ENCODE measurements around the gene MRPL58.
"Not testable (repeated sequence)": the region's sequence is repeated elsewhere in the genome, so short reads cannot be mapped to it uniquely, and the experiment has no call there.

The MRPL58 gene

DNA sequence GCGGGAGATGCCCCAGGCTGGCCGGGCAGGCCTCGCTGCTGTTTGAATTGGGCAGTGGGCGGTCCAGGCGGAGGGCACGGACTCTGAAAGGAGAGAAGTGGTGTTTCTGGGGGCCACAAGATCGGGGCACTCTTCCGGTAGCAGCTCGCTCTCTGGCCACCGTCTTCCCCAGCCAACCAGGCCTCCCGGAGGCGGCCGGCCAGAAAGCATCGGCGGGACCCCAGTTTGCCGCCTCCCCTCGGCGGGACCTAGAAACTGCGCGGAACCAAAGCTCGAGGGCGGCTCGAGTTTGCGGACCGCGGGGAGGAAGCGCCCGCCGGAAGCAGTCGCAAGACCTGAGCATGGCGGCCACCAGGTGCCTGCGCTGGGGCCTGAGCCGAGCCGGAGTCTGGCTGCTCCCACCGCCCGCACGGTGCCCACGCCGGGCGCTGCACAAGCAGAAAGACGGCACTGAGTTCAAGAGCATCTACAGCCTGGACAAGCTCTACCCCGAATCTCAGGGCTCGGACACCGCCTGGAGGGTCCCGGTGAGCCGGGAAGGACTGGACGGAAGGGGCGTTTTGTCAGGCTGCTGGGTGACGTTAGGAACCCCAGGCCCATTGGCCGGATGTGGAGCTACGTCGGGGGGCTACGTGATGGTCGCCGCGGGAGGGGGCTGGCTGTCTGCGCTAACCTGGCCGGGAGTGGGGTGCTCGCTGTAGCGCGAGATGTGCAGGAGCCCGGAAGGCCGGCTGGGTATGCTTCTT, at the start of gene MRPL58:
Gene MRPL58 (plus strand): TSS at position 325 of the 746 bp plus-strand sequence. CDS start 17 bp downstream, at position 342.
- peak; percentile 74 to 76 for DNase-seq

- DNase-seq: no peak
These were observed 48.8 kb upstream of the MRPL58 start for GRCh38 chr17:74963656-74964055.

DNA sequence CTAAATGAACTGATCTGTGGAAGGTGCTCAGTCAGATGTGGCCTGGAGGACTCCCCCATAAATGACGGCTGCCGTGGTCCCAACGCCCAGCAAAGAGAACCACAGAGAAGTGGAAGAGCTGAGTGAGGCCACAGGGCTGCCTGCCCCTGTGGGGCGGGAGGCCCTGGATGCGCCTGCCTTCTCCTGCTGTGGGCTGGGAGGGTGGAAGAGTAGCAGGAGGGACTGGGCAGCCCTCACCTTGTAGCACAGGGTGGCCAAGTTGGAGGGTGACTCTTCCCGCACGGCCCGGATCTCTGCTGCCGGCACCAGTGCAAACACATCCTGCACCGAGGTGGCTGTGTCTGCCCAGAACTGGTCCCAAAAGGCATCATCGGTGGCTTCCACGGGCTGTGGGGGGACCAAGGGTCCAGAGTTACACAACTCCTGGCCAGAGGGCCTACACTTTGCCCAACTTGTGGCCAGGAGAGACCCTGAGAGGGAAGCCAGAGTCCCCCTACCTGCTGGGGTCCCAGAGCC, 48.2 kb upstream of the MRPL58 start:
- no peak for DNase-seq

- DNase-seq: no peak
These were observed 47.4 kb upstream of the MRPL58 start for GRCh38 chr17:74964988-74965622.

DNA sequence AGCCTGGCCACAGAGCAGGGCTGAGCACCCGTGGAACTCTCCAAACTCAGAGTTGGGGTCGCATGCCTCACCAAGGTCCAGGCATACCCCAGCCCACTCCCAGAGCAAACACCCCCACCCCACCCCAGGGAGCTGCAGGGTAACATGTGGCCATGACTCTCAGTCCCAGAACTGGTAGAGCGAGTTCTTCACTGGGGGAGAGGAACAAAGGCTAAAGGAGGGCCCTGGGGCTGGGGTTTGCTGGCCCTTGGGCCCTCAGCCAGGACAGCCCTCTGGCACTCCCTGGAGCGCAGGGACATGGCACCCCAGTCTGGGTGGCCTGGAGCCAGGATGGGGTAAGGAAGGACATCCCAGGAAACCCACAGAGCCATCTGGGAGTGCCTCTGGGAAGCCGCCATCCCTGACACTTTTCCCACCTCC, 44.1 kb upstream of the MRPL58 start:
- no peak for DNase-seq

DNA sequence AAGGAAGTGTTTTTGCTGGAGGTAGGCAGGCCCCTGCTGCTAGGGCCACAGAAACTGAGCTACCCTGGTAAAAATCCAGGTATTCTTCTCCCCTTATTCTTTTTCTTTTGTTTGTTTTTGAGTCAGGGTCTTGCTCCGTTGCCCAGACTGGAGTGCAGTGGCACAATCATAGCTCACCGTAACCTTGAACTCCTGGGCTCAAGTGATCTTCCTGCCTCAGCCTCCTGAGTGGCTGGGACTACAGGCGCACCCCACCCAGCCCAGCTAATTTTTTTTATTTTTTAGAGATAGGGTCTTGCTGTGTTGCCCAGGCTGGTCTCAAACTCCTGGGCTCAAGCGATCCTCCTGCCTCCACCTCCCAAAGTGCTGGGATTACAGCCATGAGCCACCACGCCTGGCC, 43.0 kb upstream of the MRPL58 start:
- DNase-seq: not testable (repeated sequence)

DNA sequence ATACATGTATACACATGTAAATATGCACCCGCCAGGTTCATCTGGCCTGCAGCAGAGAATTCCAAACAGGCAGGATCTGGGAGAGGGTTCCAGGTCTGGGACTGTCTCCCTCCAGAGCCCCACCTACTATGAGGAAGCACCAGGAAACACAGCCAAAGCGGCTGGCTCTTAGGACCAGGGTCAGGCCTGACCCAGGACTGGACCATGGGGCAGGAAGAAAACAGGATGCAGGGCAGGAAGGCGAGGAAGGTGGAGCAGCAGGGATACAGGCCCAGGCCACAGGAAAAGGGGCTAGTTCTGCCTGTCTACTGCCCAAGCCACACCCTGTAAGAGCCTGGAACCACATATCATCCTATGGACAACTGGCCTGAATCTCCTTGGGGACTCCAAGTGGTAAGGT, 42.1 kb upstream of the MRPL58 start:
- no peak for DNase-seq

DNA sequence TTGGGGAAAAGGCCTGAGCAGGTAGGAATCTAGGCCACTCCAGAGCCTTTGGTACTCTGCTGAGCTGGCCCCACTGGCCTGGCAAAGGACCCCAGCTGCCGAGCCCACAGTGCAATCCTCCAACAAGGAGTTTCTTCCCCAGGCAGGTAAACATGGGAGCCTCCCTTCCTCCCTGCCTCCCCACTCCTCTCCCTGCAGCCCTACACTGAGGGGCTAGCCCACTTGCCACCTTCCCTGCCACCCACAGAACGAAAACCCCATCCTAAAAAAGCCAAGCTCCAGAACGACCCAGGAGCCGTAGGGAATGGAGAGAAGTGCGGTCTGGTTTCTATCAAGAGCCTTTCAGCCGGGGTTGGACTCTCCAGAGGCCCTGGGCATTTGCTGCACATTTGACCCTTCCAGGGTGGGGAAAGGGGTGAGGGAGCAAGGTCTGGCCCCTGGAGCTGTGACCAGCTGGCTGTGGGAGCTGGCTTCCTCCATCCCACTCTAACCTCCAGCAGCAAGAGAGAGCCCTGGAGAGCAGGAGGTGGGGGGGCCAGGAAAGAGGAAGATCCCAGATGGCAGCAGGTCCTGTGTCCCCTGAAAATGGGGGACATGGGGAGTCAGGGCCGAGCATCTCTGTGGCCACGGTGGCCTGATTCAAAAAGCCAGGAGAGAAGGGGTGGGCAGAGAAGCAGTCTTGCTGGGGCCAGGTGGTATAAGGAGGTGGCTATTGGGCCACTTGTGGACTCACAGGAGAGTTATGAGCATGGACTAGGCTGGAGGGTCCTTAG, 41.2 kb upstream of the MRPL58 start:
- no peak for DNase-seq

- DNase-seq: no peak
These were observed 40.7 kb upstream of the MRPL58 start for GRCh38 chr17:74971842-74972106.

DNA sequence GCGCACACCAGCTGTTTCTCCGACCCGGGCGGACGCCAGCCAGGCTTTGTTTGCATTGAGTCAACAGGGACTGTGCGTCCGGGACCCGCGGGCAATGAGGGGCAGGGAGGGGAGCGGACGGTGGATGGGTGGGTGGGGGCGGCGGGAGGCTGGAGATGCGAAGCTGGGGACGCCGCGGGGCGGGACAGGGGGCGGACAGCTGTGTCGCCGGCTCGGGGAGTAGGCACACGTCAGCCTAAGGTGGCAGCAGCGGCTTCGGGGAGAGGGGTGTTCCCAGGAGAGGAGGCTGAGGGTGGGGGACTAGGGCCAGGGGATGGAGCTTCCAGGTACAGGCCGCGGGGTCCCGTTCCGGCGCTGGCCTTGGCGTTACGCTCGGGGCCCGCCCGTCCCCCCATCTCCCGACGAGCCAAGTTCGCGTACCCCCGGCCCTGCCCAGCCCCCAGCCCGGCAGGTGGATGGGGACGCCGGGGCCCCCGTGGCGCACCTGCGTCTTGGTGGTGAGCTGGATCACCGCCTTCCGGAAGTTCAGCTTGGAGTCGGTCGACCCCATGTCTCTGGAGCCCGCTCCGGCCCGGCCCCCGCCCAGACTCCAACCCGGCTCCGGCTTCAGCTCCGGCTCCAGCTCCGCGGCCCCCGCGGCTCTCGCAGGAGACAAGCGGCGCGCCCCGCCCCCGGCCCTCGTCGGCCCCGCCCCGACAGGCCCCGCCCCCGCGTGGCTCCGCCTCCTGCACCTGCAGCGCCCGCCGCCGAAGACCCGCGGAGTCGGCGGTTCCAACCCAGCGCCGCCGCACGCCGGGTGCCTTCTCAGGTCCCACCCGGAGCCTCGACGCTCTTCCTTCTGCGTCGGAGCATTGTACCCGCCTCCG, 40.1 kb upstream of the MRPL58 start, which contains the start of gene HID1:
Gene HID1 (minus strand): TSS at position 653 of the 866 bp plus-strand sequence. CDS start 103 bp downstream, at position 550.
- DNase-seq: peak; percentile 76 to 84

DNA sequence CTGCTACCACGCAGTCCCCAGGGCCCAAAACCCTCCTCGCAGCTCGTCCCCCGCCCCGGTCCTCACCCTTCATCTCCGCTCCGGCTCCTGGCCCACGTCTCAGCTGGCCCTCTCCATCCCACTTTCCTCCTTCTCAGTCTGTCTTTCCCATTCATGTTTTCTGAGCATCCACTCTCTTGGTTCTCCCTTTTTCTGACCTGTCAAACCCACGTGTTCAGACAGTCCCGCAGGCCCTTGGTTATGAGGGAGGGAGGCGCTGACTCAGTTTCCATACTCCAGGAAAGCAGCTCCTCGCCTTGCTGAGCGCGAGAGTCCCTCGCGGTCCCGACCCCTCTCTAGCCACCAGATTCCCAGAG, 39.5 kb upstream of the MRPL58 start:
- DNase-seq: no peak

DNA sequence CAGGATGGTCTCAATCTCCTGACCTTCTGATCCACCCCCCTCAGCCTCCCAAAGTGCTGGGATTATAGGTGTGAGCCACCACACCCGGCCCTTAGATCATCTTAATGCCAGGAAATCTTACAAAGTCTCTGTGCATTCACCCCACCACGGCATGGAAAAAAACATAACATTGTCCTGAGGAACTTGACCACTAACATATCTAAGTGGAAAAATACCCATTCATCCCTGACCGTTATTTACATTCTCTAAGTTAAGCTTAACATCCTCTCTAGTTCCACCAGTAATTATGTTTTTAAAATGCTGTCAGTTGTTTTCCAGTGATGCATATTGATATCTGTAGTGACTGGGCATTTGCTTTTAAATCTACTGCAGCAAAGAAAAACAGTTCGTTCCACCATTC, 36.5 kb upstream of the MRPL58 start:
- DNase-seq: no peak

GRCh38 chr17:74977802-74978201, 34.7 kb upstream of the MRPL58 start:
- DNase-seq: no peak

DNA sequence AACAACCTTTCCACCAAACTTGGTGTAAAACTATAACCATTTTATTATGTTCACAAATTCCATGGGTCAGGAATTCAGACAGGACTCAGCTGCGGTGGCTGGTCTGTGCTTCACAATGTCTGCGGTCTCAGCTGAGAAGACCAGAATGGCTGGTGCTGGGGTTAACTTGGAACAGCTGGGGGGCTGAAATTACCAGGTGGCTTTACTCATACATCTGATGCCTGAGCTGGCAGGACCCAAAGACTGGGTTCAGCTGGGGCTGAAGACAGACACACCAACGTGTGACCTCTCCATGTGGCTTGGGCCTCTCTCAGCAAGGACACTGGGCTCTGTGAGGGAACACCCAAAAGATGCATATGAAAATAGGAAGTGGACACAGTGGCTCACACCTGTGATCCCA, 34.2 kb upstream of the MRPL58 start:
- no peak for DNase-seq

DNA sequence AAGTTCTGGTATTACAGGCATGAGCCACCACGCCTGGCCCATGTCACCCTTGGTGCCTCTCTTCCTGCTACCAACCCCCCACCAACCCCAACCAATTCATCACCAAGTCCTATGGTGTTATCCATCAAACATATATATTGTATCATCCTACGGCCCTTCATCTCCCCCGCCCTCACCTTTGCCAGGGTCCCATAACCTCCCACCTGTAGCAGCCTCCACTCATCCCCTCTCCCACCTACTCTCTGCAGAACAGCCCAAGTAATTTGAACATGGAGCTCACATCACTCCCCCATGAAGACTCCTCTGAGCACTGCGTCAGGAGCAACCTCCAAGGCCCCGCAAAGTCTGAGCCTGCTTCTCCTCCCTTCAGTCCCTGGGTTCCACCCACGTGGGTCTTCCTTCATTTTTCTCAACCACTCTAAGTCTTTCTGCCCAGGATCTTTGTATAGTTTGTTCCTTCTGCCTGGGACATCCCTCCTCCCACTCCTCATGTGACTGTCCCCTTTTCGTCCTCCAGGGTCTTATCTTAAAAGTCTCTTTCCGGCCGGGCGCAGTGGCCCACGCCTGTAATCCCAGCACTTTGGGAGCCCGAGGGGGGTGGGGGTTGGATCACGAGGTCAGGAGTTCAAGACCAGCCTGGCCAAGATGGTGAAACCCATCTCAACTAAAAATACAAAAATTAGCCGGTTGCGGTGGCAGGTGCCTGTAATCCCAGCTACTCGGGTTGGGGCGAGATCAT, 32.9 kb upstream of the MRPL58 start:
- no peak for DNase-seq

- DNase-seq: no peak
These were observed 31.0 kb upstream of the MRPL58 start for GRCh38 chr17:74981318-74981978.

DNA sequence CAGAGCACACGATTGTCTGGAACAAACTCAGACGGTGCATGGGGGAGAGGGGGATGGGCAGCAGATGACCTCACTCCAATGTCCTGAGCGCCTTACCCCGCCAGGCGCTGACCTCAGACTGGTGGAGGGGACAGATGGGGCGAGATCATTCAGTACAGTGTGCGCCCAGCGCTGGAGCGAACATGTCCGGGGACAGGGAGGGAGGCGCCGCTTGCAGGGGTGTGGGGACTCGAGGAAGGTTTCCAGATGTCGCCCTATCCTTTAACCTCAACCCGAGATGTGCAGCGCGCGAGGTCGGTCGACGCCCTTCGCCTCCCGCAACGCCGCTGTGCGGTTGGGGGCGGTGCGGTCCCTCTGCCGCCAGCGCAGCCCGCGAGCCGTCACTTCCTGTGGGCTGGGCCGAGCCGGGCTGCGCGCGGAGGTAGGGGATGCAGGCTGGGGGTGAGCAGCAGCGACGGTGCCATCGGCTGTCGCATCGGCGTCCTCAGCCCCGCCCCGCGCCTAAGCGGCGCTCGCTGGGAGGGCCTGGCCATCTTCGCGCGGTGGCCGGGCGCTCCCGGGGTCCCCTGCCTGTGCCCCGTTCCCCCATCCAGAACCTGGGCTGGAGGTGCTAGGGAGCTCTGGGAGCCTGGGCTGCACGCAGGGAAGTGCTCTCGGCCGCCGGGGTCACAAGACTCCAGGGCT, 30.3 kb upstream of the MRPL58 start:
- DNase-seq: peak; percentile 75

DNA sequence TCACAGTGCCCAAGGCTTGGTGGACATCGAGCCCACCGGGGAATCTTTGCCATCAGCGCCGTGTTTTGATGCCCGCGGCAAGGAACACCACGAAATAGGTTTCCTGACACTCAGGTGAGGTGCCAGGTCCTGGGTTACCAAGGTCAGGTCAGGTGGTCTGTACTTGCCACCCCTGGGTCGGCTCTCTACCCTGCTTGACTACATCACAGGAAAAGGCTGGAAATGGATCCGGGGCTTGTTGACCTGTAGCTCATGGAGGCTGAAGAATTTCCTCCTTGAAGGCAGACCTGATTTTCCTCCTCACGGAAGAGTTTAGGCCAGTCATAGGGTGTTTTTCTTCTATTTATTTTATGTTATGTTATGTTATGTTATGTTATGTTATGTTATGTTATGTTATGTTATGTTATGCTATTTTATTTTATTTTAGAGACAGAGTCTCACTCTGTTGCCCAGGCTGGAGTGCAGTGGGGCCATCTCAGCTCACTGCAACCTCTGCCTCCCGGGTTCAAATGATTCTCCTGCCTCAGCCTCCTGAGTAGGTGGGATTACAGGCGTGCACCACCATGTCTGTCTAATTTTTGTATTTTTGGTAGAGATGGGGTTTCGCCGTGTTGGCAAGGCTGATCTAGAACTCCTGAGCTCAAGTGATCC, 29.7 kb upstream of the MRPL58 start:
- not testable (repeated sequence) for DNase-seq

DNA sequence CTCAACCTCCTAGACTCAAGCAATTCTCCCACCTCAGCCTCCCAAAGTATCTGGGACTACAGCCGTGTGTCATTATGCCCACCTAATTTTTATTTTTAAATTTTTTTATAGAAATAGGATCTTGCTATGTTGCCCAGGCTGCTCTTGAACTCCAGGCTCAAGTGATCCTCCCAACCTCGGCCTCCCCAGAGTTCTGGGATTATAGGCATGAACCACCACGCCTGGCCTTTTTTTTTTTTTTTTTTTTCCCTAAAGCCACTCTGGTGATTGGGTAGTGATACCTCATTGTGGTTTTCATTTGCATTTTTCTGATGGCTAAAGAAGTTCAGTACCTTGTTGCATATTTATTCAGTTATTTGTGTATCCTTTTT, 26.3 kb upstream of the MRPL58 start:
- DNase-seq: no peak

- peak; percentile 89 to 93 for DNase-seq
These were observed 25.0 kb upstream of the MRPL58 start, which contains the start of gene CDR2L for GRCh38 chr17:74987418-74987908. Gene CDR2L (plus strand): TSS chr17:74987632. CDS start chr17:74988044, 412 bp downstream.

Measured in stimulated activated CD4-positive, alpha-beta T cell treated with anti-CD3 and anti-CD28 coated beads, Interleukin-4, amount 100 ng/mL, for 4 hours (primary cell).